ENCODE results near the gene SEPSECS. TPM values are rescaled to one million over a fixed set of nuclear protein-coding genes. Genes with fewer than 3 reads are reported as not detected.

SEPSECS gene
- 1 to 10 TPM; 4.4 to 6.4 (median 4.7) TPM for total RNA-seq
- polyA plus RNA-seq: 2.1 TPM
- long read RNA-seq, donor 1, full-length matches to known transcripts: 4 of 5 reads
- long read RNA-seq, donor 1, partial matches to known transcripts: 0 of 5 reads
- long read RNA-seq, donor 1, other reads (novel, unspliced or antisense): 1 of 5 reads
- long read RNA-seq, donor 2, full-length matches to known transcripts: 1 of 3 reads
- long read RNA-seq, donor 2, partial matches to known transcripts: 1 of 3 reads
- long read RNA-seq, donor 2, other reads (novel, unspliced or antisense): 1 of 3 reads
- long read RNA-seq, donor 3, full-length matches to known transcripts: 2 of 3 reads
- long read RNA-seq, donor 3, partial matches to known transcripts: 1 of 3 reads
- long read RNA-seq, donor 3, other reads (novel, unspliced or antisense): 0 of 3 reads
- long read RNA-seq, donor 4, full-length matches to known transcripts: 6 of 6 reads
- long read RNA-seq, donor 4, partial matches to known transcripts: 0 of 6 reads
- long read RNA-seq, donor 4, other reads (novel, unspliced or antisense): 0 of 6 reads

DNA sequence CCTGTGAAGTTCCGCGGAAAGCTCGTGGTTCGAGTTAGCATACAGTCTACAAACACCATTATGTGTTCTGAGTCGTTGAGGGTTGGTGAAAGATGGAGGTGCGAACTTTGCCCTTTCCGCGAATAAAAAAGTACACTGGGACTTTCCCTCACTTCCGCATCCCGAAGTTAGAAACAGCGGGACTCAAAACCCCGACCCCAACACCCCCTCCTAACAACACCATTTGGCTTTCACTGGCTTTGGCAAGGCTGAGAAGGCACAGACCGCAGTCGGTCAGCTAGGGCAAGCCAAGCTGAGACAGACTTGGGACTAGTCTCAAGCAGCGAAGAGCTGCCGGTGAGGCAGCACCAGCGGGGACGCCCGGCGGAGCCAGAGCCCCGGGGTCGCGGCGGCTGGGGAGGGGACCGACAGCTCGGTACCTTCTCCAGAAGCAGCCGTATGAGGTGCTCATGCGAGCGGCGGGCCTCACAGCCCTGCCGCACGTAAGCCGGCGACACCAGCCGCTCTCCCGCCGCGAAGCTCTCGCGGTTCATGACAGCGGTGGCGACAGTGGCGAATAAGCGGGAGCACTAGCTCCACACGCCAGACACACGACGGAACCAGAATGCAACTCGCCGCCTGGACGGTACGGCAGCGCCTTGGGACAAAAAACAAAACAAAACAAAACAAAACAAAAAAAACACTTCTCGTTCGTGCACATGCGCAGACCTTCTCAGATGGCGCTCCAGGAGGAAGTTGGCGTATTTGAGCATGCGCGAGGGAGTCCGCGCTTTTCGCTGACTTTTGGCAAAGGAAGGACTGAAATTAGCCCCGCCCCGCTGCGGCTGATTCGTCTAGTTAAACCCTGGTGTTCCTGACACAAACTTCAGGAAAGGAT, at the start of gene SEPSECS:
SEPSECS (minus strand) TSS at position 613 of the 877 bp plus-strand sequence; CDS start at position 533, 80 bp downstream.
- no peaks in the 10 kb centered on the region for H3K9me3 ChIP-seq (ENCODE audit: control insufficient read depth, low read length)
- 1% methylated on average over 66 of the region's 66 CpGs for WGBS
- ATAC-seq: peak; percentile 94
- peak within 1 kb of the TSS; percentile 98 for H3K4me3 ChIP-seq (ENCODE audit: low read length)
- intact Hi-C loops (cut with DNase I): no loop called here
- peak; percentile 98 to 99 (median 99) for DNase-seq
- H3K27ac ChIP-seq (ENCODE audit: low read length): peak within 1 kb of the TSS; percentile 97
- no peaks in the 10 kb centered on the region for H3K27me3 ChIP-seq (ENCODE audit: control insufficient read depth, insufficient read depth)
- H3K4me1 ChIP-seq (ENCODE audit: control insufficient read depth, insufficient read depth, low read length): no peaks in the 10 kb centered on the region

DNA sequence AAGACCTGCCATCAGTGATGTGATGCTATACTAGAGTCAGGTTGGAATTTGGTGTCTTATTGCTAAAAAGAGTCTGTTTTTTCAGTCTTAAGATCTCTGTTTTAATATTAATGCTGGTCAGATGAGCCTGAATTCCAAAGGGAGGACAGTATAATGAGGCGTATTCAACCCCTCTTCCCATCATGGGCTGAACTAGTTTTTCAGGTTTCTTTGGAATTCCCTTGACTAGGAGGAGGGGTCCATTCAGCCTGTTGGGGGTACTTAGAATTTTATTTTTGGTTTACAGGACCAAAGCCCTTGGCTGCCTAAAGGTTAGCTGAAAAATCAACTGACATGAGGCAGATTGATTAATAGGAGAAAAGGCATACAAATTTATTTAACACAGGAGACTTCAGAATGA, 49.5 kb upstream of the SEPSECS start:
- 91% methylated on average over 1 of the region's 1 CpG for WGBS
- DNase-seq (no peak), ATAC-seq (no peak)
- intact Hi-C loops (cut with DNase I): no loop called here
- peaks cover 2% of the 10 kb centered on the region for H3K9me3 ChIP-seq (ENCODE audit: control insufficient read depth, low read length)
- no peaks in the 10 kb centered on the region for H3K27me3 ChIP-seq (ENCODE audit: control insufficient read depth, insufficient read depth)
- no peak overlapping the region for H3K27ac ChIP-seq (ENCODE audit: low read length)
- no peaks in the 10 kb centered on the region for H3K4me1 ChIP-seq (ENCODE audit: control insufficient read depth, insufficient read depth, low read length)
- H3K4me3 ChIP-seq (ENCODE audit: low read length): no peak overlapping the region

DNA sequence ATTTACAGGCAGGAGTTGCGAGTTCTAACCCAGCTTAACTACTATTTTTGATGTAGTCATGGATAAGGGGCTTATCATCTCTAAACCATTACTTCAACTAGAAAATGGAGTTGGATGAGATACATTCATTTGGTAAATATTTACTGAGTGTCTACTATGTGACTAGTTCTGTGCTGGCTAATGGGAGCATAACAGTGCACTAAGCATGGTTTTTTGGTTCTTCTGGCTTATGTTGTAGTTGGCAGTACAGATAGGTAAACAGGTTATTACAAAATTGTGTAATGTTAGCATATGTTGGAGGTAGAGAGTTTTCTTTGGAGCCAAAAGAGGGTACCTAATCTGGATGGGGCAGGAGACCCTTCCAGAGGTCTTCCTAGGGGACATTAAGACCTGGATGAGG, 47.7 kb upstream of the SEPSECS start:
- DNase-seq (no peak), ATAC-seq (no peak)
- Histone ChIP-seq H3K4me3 (ENCODE audit: low read length) (no peak overlapping the region), H3K9me3 (ENCODE audit: control insufficient read depth, low read length) (peaks cover 2% of the 10 kb centered on the region), H3K27ac (ENCODE audit: low read length) (no peak overlapping the region), H3K27me3 (ENCODE audit: control insufficient read depth, insufficient read depth) (no peaks in the 10 kb centered on the region), H3K4me1 (ENCODE audit: control insufficient read depth, insufficient read depth, low read length) (no peaks in the 10 kb centered on the region)
- intact Hi-C loops (cut with DNase I): no loop called here
- WGBS: 90% methylated on average over 1 of the region's 1 CpG

DNA sequence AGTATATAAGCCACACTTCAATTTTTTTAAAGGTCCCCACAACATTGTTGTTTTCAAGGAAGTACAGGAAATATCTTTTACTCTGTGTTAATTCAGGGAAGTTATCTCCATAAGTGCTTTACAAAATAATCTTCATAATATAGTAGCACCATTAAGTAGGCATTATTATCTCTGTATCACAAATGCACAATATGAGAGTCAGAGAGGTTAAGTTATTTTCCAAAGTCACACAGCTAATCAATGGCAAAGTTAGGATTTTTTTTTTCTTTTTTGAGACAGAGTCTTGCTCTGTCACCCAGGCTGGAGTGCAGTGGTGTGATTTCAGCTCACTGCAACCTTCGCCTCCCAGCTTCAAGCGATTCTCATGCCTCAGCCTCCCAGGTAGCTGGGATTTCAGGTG, 38.5 kb upstream of the SEPSECS start:
- Histone ChIP-seq H3K4me1 (ENCODE audit: control insufficient read depth, insufficient read depth, low read length) (no peaks in the 10 kb centered on the region), H3K9me3 (ENCODE audit: control insufficient read depth, low read length) (no peaks in the 10 kb centered on the region), H3K27ac (ENCODE audit: low read length) (no peak overlapping the region), H3K27me3 (ENCODE audit: control insufficient read depth, insufficient read depth) (no peaks in the 10 kb centered on the region), H3K4me3 (ENCODE audit: low read length) (no peak overlapping the region)
- ATAC-seq: no peak
- WGBS: 94% methylated on average over 2 of the region's 2 CpGs
- DNase-seq: no peak
- intact Hi-C loops (cut with DNase I): no loop called here

DNA sequence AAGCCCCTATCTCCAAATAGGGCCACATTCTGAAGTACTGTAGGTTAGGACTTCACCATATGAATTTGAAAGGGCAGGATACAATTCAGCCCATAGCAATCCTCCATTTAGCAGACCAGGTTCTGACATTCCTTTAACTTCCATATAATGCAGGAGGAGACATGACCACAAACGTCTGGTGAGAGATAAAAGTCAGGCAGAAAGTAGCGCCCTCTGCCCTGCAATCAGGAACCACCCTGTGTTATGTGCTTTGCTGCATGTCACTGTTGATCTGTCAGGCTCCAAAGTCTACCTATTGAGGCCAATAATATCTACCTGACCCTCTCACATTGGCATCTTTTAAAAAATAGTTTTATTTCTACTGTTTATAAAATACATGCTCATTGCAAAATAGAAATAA, 30.2 kb upstream of the SEPSECS start:
- intact Hi-C loops (cut with DNase I): no loop called here
- H3K27me3 ChIP-seq (ENCODE audit: control insufficient read depth, insufficient read depth): no peaks in the 10 kb centered on the region
- DNase-seq: no peak
- no peak for ATAC-seq
- H3K27ac ChIP-seq (ENCODE audit: low read length): no peak overlapping the region
- H3K4me3 ChIP-seq (ENCODE audit: low read length): no peak overlapping the region
- H3K9me3 ChIP-seq (ENCODE audit: control insufficient read depth, low read length): no peaks in the 10 kb centered on the region
- WGBS: 58% methylated on average over 2 of the region's 2 CpGs
- no peaks in the 10 kb centered on the region for H3K4me1 ChIP-seq (ENCODE audit: control insufficient read depth, insufficient read depth, low read length)

DNA sequence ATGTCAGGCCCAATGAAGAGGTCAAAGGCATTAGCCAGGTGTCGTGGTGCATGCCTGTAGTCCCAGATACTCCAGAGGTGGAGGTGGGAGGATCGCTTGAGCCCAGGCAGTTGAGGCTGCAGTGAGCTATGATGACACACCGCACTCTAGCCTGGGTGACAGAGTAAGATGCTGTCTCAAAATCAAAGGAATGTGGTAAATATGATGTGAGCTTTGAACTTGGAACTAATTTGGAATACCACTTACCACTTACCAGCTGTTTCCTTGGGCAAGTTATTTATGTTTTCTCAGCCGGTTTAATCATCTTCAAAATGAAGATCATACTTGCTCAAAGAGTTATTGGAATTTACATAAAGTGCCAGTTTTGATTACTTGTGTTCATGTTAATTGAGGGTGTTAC, 23.8 kb upstream of the SEPSECS start:
- WGBS: 79% methylated on average over 4 of the region's 4 CpGs
- Histone ChIP-seq H3K9me3 (ENCODE audit: control insufficient read depth, low read length) (no peaks in the 10 kb centered on the region), H3K4me1 (ENCODE audit: control insufficient read depth, insufficient read depth, low read length) (no peaks in the 10 kb centered on the region), H3K27me3 (ENCODE audit: control insufficient read depth, insufficient read depth) (no peaks in the 10 kb centered on the region), H3K4me3 (ENCODE audit: low read length) (no peak overlapping the region), H3K27ac (ENCODE audit: low read length) (no peak overlapping the region)
- no peak for DNase-seq
- ATAC-seq: no peak
- intact Hi-C loops (cut with DNase I): loop anchor here in 1 of 4 donors (10.0 kb wide), 1 partner anchor 51 kb away; the partner anchor contains the start of gene PI4K2B

DNA sequence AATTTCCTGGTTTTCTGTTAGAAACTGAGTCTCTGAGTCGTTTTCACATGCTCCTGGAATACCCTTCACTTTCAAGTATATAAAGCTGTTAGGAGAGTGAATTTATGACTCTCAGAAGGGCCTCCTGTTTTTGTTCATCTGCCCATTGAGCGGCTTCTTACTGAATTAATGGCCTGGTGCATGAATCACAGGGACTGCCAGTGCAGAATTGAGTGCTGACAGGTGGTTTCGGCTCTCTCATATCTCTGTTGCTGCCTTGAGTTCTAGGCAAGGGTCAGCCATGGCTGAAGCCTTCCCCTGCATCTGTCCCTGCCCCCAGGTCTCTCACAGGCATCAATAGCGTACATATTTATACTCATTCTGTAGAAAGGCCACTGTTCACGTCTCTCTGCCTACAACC, 22.7 kb upstream of the SEPSECS start:
- Histone ChIP-seq H3K27me3 (ENCODE audit: control insufficient read depth, insufficient read depth) (no peaks in the 10 kb centered on the region), H3K9me3 (ENCODE audit: control insufficient read depth, low read length) (no peaks in the 10 kb centered on the region), H3K4me3 (ENCODE audit: low read length) (no peak overlapping the region), H3K4me1 (ENCODE audit: control insufficient read depth, insufficient read depth, low read length) (no peaks in the 10 kb centered on the region), H3K27ac (ENCODE audit: low read length) (no peak overlapping the region)
- ATAC-seq (no peak), DNase-seq (no peak)
- intact Hi-C loops (cut with DNase I): loop anchor here in 1 of 4 donors (10.0 kb wide), 1 partner anchor 52 kb away; the partner anchor contains the start of gene PI4K2B
- WGBS: 84% methylated on average over 5 of the region's 5 CpGs

DNA sequence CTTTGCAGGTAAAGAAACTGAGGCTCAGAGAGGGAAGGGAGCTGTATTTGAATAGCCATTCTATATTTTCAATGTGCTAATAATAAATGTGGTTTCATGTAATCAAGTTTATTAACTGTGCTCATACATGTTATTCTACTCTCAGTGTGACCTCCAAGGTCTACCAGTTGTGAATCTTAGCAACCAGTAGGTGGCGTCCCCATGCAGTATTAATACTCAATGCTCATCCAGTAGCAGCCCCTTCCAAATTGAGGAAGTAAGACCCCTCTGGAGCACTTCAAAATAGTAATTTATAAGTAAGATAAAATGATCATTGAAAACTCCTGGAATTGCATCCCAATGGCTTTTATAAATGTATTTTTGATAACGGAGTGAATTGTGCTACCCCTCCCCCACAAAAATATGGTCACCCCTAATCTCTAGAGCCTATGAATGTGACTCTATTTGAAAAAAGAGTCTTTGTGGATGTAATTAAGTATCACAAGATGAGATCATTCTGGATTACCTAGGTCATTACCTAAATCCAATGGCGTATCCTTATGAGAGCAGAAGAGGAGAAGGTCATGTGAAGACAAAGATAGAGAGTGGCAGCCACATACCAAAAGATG, 20.4 kb upstream of the SEPSECS start:
- 59% methylated on average over 3 of the region's 3 CpGs for WGBS
- intact Hi-C loops (cut with DNase I): loop anchor here in 1 of 4 donors (10.0 kb wide), 1 partner anchor 54 kb away; the partner anchor contains the start of gene PI4K2B
- ATAC-seq: peak in 1 of 2 donors; percentile 42
- Histone ChIP-seq H3K27ac (ENCODE audit: low read length) (no peak overlapping the region), H3K27me3 (ENCODE audit: control insufficient read depth, insufficient read depth) (no peaks in the 10 kb centered on the region), H3K4me1 (ENCODE audit: control insufficient read depth, insufficient read depth, low read length) (no peaks in the 10 kb centered on the region), H3K9me3 (ENCODE audit: control insufficient read depth, low read length) (no peaks in the 10 kb centered on the region), H3K4me3 (ENCODE audit: low read length) (no peak overlapping the region)
- DNase-seq: no peak

DNA sequence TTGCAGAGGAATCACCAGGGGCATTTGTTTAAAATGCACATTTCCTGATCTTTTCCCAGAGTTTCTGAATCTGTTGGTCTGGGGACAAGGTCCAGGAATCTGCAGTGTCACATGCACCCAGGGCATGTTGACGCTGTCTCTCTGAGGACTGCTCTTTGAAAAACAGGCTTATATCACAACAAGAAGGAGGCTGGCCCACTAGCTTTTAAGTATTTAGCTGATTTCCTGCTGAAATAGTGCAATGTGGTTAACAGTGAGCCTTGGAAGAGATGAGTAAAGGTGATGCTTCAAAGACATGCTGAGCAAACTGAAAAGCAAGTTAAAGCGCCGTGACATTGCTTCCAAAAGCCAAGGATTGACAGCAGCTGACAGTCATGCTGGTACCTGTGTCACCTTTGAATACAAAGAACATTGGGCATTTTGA, 18.6 kb upstream of the SEPSECS start:
- no peaks in the 10 kb centered on the region for H3K4me1 ChIP-seq (ENCODE audit: control insufficient read depth, insufficient read depth, low read length)
- ATAC-seq: no peak
- intact Hi-C loops (cut with DNase I): no loop called here
- no peaks in the 10 kb centered on the region for H3K9me3 ChIP-seq (ENCODE audit: control insufficient read depth, low read length)
- WGBS: 74% methylated on average over 3 of the region's 3 CpGs
- H3K27ac ChIP-seq (ENCODE audit: low read length): no peak overlapping the region
- no peak for DNase-seq
- no peaks in the 10 kb centered on the region for H3K27me3 ChIP-seq (ENCODE audit: control insufficient read depth, insufficient read depth)
- H3K4me3 ChIP-seq (ENCODE audit: low read length): no peak overlapping the region

DNA sequence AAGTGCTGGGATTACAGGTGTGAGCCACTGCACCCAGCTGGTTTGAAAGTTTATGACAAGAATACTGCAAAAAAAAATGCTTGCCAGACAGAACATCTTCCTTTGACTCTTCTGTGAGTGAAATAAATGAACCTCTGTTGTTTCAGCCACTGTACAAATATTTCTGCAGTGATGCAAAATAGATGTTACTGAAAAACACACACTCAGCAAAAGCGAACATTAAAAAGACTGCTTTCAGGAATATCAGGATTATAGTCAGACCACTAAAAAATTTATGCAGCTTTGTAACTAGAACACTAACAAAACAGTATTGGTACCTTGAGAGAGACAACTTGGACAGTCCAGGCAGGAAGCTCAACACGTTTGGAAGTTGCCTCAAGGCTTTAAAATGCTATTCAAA, 16.9 kb upstream of the SEPSECS start:
- no peaks in the 10 kb centered on the region for H3K9me3 ChIP-seq (ENCODE audit: control insufficient read depth, low read length)
- H3K4me1 ChIP-seq (ENCODE audit: control insufficient read depth, insufficient read depth, low read length): no peaks in the 10 kb centered on the region
- no peaks in the 10 kb centered on the region for H3K27me3 ChIP-seq (ENCODE audit: control insufficient read depth, insufficient read depth)
- ATAC-seq (no peak), DNase-seq (no peak)
- H3K27ac ChIP-seq (ENCODE audit: low read length): no peak overlapping the region
- no peak overlapping the region for H3K4me3 ChIP-seq (ENCODE audit: low read length)
- intact Hi-C loops (cut with DNase I): no loop called here
- 72% methylated on average over 2 of the region's 2 CpGs for WGBS

Measured in right cardiac atrium (tissue), 5 donors.